Activated CD8-positive, alpha-beta memory T cell treated with anti-CD3 and anti-CD28 coated beads, Interleukin-2, amount 50 U/mL, for 1 hour (primary cell): Measurements from ENCODE around the gene TMEM119.
"Not testable (repeated sequence)": the region's sequence is repeated elsewhere in the genome, so short reads cannot be mapped to it uniquely, and the experiment has no call there.

Experiments used
- DNase-seq: peaks from one replicate; pipeline ENCODE4 v3.0.0-alpha.2; 2020; ENCODE audit errors: extremely low read depth

TMEM119 gene

DNA sequence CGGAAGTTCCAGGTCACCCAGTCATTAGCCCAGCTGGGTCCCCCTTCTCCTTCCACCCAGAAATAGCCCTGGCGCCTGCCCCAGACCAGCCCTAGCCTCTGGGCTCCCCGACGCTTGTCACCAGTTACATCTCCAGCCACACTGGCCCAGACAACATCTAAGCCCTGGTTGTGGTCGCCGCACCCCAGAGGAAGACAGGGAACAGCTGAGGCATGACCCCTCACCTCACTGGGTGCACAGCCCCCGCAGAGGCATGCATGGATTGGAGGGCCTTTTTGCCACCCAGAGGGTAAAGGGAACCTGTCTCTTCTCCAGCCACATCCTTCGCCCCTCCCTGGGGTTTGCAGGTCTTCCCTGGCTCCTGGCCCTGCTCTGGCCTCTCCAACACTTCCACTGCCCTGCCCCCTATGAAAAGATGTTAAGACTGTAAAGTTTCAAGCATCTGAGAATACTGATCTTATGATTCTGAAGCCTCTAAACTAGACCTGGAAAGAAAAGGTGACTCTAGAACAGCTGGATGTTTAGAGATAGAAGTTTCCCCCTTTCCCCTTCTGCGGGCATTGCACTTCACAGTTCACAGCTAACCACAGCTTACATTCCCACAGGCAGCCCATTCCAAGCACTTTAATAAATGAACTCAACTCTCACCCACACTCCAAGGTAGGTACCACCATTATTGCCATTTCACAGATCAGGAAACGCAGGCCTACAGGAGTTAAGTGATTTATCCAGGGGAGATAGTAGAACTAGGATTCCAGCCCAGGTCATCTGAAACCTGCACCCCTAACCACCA, 14.7 kb downstream of the TMEM119 start:
- no peak for DNase-seq

GRCh38 chr12:108582509-108582908, 15.4 kb downstream of the TMEM119 start:
- no peak for DNase-seq

DNA sequence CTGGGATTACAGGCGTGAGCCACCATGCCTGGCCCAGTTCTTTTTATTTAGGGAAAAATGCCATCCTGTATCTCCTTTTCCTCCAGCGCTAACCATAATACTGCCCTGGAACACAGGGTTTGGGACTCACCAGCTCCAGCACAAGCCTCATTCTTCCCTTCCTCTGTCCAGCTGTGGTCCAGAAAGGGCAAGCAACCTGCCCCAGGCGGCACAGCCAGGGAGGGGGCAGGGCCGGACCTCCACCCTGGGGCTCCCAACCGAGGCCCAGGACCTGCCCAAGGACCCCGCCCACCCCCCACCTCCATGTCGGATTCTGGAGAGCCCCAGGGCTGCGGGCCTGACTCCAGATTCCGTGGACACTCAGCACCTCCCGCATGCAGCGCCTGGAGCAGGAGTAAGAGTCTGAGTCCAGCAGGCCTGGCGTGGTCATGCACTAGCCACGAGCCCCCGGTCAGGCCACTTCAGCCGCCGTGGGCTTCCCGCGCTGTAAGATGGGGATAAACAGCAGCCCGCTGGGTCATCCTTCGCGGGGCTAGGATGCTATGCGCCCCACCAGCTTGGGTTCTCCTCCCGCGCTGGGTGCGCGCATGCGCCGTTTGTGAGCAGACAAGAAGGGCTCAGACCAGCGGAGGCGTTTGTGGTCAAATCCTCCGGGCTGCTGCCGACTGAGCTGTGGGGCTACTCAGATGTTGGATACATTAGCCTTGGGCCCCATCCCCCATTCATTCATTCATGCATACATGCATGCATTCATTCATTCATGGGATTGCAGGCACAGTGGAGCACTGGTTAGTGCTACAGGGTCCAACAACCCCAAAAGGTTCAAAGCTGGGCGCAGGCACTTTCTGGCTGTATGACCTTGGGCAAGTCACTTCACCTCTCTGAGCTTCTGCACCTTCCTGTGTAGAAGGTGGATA, 16.3 kb downstream of the TMEM119 start:
- DNase-seq = no peak

GRCh38 chr12:108580531-108580930, 17.4 kb downstream of the TMEM119 start:
- no peak for DNase-seq

DNA sequence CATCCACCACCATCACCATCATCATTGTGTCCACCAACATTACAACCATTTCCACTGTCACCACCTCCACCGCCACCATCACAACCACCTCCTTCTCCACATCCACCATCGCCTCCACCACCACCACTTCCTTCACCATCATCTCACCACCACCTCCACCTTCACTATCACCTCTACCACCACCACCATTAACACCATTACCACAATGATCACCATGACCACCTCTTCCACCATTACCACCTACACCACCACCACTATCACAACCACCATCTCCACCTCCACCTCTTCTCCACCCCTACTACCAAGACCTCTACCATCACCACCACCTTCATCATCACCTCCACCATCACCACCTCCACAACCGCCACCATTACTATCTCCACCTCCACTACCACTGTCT, 19.1 kb downstream of the TMEM119 start:
- no peak for DNase-seq

DNA sequence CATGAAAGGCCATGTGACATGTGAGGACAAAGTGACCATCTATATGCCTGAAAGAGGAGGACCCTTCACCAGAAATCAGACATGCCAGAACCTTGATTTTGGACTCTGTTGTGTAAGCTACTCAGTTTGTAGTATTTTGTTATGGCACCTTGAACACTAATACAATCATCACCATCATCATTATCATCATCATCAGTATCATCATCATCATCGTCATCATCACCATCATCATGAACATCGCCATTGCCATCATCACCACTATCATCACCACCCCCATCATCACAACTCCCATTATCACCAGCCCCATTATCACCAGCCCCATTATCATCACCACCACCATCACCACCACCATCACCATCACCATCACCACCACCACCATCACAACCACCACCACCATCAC, 19.6 kb downstream of the TMEM119 start:
- no peak for DNase-seq

GRCh38 chr12:108577458-108577857, 20.4 kb downstream of the TMEM119 start:
- no peak for DNase-seq

DNA sequence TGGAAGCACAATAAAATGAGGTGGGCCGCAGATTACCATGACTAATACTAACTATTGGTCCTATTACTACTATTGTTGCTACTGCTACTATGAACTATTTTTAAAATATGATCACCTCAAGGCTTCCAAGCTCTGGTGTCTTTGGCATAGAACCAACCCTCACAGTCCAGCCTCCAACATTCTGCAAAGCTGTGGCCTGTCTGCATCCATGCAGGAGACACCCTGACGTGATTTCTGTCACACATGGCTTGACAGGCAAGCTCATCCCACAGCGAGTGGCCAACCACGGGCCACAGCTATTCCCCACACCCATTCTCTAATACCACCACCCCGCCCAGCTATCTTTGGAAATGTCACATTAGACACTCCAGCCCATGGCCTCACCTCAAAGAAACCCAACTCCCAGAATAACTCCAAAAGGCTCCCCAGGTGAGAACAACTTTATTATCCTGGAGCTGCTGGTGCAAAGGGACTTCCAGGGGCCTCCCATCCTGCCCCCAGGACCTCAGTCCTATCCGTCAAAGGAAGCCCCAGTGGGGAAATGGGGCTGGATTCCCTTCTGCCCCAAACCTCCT, 21.1 kb downstream of the TMEM119 start:
- no peak for DNase-seq

DNA sequence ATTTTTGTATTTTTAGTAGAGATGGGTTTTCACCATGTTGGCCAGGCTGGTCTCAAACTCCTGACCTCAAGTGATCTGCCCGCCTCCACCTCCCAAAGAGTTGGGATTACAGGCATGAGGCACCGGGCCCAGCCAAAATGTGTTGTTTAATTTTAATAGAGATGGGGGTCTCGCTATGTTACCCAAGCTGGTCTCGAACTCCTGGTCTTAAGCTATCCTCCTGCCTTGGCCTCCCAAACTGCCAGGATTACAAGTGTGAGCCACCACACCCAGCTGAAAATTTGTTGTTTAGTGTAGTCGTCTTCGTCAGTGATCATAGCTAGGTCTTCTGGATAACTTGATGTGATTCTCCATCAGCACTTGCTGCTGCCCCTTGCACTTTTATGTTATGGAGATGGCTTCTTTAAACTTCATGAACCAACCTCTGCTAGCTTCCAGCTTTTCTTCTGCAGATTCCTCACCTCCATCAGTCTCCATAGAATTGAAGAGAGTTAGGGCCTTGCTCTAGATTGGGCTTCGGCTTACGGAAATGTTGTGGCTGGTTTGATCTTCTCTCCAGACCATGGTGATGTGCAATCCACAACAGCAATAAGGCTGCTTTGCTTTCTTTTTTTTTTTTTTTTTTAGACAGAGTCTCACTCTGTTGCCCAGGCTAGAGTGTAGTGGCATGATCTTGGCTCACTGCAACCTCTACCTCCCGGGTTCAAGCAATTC, 22.5 kb downstream of the TMEM119 start:
- DNase-seq = no peak

DNA sequence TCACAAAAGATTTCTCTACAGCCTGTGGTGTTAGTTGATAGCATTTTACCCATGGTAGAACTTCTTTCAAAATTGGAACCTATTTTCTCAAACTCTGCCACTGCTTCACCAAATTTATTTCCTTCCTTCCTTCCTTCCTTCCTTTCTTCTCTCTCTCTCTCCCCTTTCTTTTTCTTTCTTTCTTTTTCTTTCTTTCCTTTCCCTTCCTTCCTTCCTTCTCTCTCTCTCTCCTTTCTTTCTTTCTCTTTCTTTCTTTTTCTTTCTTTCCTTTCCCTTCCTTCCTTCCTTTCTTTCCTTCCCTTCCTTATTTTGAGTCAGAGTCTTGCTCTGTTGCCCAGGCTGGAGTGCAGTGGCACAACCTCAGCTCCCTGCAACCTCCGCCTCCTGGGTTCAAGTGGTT, 23.6 kb downstream of the TMEM119 start:
- DNase-seq = not testable (repeated sequence)

- DNase-seq = no peak
These were observed 24.6 kb downstream of the TMEM119 start for GRCh38 chr12:108573317-108573716.

GRCh38 chr12:108572166-108572790, 25.6 kb downstream of the TMEM119 start:
- no peak for DNase-seq

DNA sequence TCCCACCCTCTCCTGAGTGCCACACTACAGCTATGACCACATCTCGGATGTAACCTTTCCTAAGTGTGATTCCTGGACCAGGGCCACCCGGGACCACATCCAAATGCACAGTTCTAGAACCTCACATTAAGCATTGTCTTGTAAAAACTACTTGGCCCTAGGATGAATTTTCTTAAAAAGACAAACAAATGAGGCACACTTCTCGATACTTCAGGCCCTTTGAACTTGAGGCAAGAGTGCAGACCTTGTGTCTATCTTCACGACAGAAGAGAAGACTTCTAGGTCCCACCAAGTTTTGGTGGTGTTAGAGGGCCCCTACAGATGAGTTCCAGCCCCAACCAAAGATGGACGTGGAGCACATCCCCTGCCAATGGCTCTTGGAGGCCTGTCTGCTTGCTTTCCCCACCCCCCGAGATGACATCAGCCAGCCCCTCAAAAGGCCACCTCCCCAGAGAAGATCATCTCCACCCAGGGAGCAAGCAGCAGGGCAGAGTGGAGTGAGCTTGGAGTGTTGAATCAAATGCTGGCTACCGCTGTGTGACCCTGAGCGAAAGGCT, 26.2 kb downstream of the TMEM119 start:
- DNase-seq = no peak

DNA sequence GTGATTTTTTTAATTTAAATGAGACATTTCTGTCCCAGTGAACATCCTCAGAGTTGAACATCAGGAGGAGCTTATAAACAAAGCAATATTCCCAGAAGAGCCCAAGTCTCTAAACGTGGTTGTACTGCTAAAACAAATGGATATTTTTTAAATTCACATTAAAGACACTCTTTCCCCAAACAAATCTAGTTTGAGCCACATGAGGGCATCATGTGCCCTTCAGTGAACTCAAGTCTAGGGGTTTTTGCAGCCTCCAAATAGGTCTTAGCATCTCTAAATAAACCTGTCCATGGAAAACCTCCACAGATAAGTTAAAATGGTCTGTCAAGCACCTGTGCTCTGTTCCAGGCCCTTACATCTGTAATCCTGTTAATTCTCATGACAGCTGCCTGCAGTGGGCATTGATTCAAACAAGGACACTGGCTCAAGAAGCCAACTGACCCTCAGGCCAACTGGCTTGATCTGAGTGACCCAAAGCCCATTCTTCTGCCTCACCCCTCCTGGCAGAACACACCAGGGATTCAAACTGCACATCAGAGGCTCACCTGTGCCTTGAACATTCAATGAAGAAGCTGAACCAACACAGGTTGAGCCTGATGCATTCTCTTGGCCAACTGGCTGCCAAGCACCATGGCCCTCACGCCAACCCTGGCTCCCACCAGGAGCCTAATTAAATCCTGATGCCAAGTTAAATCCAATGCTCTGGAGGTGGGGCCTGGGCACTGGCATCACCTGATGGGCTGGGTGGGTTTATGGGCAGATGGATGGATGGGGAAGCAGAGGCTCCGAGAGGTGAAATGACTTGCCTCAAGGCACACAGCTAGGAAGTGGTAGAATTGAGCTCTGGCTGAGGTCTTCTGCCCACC, 26.9 kb downstream of the TMEM119 start:
- DNase-seq = no peak

DNA sequence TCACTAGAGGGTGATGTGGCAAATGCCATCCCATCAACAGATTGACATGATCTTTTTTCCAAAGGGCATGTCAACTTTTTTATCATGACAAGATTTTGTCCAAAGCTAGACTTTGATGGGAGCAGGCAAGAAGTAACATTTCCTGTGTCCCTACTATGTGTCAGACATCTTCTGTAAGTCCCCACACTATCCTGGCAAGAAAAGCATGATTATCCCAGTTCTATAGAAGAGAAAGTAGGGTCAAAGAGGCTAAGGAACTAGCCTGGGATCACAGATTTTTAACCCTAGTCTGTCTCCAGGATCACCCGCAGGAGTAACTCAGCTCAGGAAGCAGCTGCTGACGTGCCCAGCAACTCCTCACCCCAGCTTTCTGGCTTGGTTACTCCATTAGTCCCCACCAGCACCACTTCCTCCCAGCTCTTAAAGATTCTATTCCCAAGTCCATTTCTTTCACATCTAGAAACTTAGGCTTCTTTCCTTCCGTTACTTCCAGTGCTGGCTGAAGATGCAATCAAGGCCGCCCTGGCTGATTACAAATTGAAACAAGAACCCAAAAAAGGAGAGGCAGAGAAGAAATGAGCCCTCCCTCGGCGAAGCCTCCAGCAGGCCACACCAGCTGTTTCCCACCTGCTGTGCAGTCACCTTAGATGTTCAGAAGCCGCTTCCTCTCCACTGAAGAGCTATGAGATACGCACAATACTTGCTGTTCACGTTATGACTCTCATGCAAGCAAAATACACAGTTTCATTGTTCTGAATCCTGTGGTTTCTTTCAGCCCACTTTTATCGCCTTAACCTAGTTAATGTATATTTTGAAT, 29.3 kb downstream of the TMEM119 start:
- peak; percentile 49 for DNase-seq

- no peak for DNase-seq
These were observed 30.2 kb downstream of the TMEM119 start for GRCh38 chr12:108567406-108568337.

DNA sequence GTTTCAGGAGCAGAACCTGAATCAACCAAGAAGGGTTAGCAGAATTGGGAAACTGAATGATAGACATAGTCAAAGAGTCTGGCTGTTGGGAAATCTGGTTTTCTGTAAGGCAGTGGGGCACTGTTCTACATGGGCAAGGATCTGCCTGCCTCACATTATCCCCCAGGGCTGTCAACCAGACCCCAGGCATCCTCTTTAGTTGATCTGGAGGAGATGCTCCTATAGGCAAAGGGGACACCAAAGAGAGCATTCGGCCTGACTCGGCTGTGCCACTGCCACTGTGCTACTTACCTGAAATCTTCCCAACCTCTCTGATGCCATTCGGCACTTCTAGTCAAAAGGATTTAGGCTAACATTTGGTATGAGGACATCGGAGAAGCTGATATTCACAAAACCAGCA, 31.4 kb downstream of the TMEM119 start:
- no peak for DNase-seq

DNA sequence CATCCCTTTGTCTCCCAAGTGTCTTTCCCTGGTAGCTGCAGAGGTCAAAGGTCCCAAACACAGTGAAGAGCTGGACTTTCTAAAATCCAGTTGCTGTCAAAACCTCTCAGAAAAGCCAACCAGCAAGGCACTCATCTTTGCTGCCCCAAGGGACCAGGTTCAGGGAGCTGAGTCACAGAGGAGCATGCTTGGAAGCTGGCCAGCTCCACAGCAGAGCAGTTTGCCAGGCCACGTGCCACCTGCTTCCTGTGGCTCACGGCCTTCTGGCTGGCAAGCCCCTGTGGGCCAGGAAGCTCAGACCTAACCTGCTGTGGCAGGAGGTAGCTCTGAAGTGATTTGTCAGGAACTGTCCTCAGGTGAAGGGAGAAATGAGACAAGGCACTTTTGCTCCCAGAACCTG, 31.9 kb downstream of the TMEM119 start:
- no peak for DNase-seq
